CD4-positive, alpha-beta T cell treated with Interleukin-12 subunit alpha and Interleukin-12 subunit beta, for 1 hour (primary cell): ENCODE data around the gene KIAA1614.
"Not testable (repeated sequence)": the region's sequence is repeated elsewhere in the genome, so short reads cannot be mapped to it uniquely, and the experiment has no call there.

Experiments used
- DNase-seq: peaks from one replicate; pipeline ENCODE4 v3.0.0-alpha.2; 2020

KIAA1614 gene

GRCh38 chr1:180945551-180945950 is 32.9 kb downstream of the KIAA1614 start:
- no peak for DNase-seq

DNA sequence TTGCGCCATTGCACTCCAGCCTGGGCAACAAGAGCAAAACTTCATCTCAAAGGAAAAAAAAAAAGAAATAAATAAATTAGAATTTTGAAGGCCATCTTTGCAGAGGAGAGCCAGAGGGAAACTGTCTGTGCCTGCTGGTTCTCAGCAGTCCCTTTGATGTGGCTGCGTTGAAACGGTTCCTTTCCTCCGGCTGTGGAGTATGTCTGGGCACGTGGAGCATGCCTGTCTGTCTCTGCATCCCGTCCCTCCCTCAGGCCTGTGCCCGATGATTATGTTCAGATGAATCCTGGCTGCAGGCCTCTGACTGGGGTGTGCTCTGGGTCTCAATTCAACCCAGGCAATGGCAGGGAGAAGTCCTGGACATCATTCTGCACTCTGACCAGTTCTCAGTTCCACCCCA is 33.4 kb downstream of the KIAA1614 start:
- DNase-seq: no peak

GRCh38 chr1:180946541-180947498 is 34.1 kb downstream of the KIAA1614 start:
- DNase-seq: no peak

GRCh38 chr1:180947499-180947885 is 34.8 kb downstream of the KIAA1614 start:
- DNase-seq: no peak

- no peak for DNase-seq
Observed at GRCh38 chr1:180947901-180948640, 35.4 kb downstream of the KIAA1614 start.

DNA sequence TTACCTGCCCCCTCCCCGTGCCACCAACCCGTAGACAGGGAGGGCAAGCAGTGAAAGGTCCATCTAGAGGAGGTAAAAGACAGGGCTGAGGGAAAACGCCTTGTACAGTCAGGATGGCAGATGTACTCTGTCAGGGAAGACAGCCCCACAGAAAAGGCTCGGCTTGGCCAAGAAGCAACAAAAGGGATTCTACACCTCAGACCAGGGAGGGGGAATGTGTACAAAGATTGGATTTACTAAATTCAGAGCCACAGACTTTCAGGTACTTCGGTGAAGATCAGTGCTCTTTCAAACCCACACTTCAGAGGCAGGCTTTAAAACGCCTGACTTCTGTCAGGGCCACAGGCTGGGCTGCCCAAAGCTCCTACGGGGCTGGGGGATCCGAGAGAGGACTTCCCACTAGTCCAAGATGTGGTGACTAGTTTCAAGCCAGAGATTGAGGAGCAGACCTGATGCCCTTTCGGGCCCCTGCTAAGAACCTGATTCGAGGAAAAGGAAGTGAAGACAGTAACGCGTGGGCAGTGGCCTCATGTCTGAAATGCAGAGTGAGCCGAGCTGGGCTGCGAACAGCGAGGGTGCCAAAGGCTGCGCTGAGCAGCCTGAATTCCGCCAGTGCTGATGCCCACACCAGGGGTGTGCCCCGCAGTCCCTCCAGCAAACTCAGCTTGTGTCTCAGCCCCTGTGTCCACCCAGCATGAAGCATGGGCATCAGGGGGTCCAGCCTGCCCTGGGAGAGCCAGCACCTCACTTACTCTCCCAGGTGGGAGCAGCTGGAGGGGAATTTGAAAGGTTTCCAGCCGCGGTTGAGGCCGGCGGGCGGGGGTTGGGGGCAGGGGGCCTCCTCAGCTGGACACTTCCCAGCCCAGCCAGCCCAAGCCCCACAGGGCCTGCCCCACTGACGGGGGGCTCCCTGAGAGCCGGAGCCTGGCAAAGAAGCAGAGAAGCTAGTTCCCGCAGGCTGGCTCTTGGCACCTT is 36.2 kb downstream of the KIAA1614 start:
- DNase-seq: no peak

GRCh38 chr1:180949616-180950000 is 36.9 kb downstream of the KIAA1614 start:
- DNase-seq: no peak

- no peak for DNase-seq
Observed at GRCh38 chr1:180950321-180950720, 37.6 kb downstream of the KIAA1614 start.

- no peak for DNase-seq
Observed at GRCh38 chr1:180951186-180951745, 38.6 kb downstream of the KIAA1614 start.

GRCh38 chr1:180951836-180952656 is 39.3 kb downstream of the KIAA1614 start:
- DNase-seq: no peak

DNA sequence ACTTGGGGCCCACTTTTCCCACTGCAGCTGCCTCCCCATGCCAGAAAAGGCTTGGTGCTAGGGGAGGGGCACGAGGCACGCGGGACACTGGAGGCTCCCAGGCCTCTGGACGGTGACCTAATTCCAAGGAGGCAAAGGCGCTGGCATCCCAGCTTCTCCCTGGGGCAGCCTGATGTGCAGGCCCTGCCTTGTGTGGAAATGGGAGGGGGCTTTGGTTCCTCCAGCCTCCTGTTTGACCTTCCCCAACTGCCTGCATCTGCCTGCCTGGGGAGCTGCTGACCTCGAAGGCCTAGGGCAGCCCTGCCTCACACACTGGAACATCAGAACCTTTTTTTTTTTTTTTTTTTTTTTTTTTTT is 39.9 kb downstream of the KIAA1614 start:
- no peak for DNase-seq

DNA sequence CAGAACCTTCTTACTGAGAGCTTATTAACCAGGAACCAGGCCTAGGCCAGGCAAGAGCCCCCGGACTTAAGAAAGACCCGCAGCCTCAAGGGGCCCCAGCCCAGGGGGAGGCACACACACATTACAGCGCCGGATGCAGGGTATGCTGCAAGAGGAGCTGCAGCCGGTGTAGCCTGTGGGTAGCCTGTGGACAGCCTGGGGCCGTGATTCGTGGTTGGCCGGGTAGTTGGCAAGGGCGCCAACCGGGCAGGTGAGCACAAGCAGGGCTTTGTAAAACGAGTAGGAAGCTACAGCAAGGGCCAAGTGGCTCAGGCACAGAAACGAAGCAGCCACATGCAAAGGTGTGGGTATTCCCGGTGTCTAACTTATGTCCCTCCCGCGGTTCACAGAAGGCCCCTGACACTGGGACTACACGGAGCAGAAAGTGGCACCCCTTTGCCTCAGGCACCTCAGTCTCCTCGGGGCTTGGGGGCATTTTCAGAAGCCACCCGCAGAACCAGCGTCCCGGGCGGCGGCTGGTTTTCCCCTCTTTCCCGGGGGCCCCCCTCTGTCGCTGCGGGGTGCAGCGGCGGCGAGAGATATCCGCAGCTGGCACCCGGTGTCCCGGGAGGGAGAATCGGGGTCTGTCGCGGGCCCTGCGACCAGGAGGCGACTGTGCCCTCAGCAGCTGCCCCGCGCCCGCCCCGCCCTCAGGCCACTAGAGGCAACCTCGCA is 40.8 kb downstream of the KIAA1614 start:
- DNase-seq: no peak

- peak; percentile 72 for DNase-seq
Observed at GRCh38 chr1:180954005-180954800, 41.5 kb downstream of the KIAA1614 start.

DNA sequence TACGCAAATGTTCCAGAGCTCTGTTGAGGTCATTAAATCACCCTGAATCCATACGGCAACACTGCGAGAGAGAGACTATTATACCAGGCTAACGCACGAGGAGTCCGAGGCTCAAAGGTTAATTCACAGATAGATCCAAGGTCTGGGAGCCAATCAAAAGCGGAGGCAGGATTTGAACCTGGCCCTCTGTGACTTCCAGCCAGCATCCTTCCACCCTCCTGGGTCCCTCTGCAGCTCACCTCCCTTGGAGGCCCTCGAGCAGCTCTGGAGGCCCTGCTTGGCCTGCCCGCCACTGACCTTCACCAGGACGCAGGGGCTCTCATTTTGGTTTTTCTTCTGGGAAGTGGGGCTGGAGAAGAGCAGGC is 42.1 kb downstream of the KIAA1614 start:
- no peak for DNase-seq

DNA sequence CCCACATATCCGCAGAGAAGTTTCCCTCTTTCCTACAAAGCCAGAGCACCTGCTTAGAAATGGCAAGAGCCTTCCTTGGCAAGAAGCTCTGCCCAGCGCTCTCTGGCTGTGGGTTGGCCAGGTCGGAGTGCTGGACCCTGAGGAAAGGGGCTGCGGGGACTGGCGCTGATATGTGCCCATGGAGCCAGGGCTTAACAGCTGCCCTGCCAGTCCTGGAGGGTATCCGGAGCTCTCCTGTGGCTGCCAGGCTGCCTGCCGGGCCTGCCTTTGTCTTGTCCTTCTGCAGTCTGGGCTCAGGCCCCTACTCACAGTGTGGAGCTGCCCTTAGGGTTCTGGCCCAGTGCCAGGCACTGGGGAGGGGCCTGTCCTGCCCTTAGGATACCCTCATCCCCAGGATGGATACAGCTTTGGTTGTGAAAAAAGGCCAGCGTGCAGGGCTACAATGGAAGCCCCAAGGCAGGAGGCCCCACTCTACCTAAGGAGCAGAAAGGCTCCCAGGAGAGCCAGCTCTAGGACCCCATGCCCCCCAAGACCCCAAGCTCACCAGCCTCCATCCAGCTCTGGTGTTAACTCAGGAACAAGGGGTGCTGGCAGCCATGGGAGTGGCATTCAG is 43.4 kb downstream of the KIAA1614 start:
- no peak for DNase-seq

DNA sequence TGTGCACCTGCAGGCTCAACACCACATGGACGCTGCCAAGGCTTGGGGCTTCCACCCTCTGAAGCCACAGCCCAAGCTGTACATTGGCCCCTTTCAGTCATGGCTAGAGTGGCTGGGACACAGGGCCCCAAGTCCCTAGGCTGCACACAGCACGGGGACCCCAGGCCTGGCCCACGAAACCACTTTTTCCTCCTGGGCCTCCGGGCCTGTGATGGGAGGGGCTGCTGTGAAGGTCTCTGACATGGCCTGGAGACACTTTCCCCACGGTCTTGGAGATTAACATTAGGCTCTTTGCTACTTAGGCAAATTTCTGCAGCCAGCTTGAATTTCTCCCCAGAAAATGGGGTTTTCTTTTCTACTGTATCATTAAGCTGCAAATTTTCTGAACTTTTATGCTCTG is 46.9 kb downstream of the KIAA1614 start:
- DNase-seq: not testable (repeated sequence)

DNA sequence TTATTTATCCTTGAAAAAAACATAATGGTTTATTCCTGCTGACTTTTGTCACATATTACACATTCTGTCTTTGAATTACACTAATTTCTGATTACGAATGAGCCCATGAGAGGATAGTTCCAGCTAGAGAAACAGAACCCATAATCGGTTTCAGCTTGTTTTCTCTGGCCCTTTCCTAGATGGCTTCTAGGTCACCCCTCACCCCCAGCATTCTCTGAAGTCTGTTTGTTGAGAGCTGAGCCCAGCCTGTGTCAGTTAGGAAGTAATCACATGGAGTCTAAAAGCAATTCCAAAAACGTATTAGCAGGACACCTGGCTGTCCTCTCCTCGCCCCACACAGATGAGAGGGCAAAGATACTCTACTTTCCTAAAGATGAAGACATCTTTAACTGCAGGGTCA is 48.9 kb downstream of the KIAA1614 start:
- DNase-seq: no peak

DNA sequence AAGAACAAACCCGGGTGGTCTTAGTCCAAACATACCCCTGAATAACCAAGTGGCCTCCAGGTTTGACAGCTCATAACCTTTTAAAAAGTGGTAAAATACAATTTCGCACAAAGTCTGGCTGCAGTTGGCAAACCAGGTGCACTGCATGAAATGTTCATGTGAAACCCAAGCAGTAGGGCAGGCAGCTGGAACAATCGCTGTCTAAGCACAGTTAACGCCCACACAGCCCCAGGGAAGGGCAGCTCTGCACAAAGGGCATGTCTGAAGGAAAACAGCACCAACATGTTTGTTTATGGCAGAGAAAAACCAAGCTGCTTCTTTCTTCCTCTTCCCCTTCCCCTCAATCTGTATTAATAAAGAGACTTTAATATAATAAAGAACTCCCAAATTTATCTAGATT is 49.5 kb downstream of the KIAA1614 start:
- DNase-seq: no peak

DNA sequence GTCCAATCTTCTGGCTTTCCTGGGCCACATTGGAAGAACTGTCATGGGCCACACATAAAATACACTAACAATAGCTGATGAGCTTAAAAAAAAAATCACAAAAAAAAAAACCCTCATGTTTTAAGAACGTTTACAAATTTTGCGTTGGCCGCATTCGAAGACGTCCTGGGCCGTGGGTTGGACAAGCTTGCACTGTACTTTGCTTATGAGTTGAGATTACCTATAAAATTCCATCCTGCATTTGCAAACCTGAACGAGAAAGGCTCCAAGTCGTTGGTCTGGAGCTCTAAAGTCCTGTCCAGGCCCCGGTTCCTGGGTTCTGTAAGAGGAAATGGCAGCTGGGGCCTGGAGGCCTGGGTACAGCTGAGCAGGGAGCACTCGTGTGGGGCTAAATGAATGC is 51.4 kb downstream of the KIAA1614 start:
- DNase-seq: no peak

- DNase-seq: no peak
Observed at GRCh38 chr1:180964595-180964994, 51.9 kb downstream of the KIAA1614 start.
